Medulla oblongata (tissue), 1 donor: ENCODE results near the gene CCL17.
A peak's percentile ranks its signal among the peaks of the same experiment; 100 is the strongest.

Experiments
- DNase-seq: peaks from one replicate; pipeline ENCODE4 v3.0.0-alpha.2; 2015; ENCODE audit errors: extremely low spot score

CCL17 gene

GRCh38 chr16:57377080-57377841 is 27.3 kb upstream of the CCL17 start:
- no peak for DNase-seq

GRCh38 chr16:57379579-57379978 is 25.0 kb upstream of the CCL17 start:
- no peak for DNase-seq

- DNase-seq, result peak; percentile 44
Observed at GRCh38 chr16:57380671-57381462, 23.7 kb upstream of the CCL17 start.

- no peak for DNase-seq
Observed at GRCh38 chr16:57381791-57382534, 22.6 kb upstream of the CCL17 start.

- no peak for DNase-seq
Observed at GRCh38 chr16:57382535-57383275, 21.9 kb upstream of the CCL17 start.

- DNase-seq, result peak; percentile 41
Observed at GRCh38 chr16:57383276-57384247, 21.0 kb upstream of the CCL17 start.

- DNase-seq, result peak; percentile 54
Observed at GRCh38 chr16:57384248-57385070, 20.1 kb upstream of the CCL17 start.

GRCh38 chr16:57385083-57385482 is 19.5 kb upstream of the CCL17 start:
- no peak for DNase-seq

- DNase-seq, result no peak
Observed at GRCh38 chr16:57386381-57386951, 18.1 kb upstream of the CCL17 start.

GRCh38 chr16:57387598-57388354 is 16.8 kb upstream of the CCL17 start:
- no peak for DNase-seq

GRCh38 chr16:57388359-57389086 is 16.0 kb upstream of the CCL17 start:
- no peak for DNase-seq

GRCh38 chr16:57389087-57389468 is 15.5 kb upstream of the CCL17 start:
- no peak for DNase-seq

- no peak for DNase-seq
Observed at GRCh38 chr16:57390636-57391295, 13.8 kb upstream of the CCL17 start.

GRCh38 chr16:57391300-57391699 is 13.3 kb upstream of the CCL17 start:
- DNase-seq, result no peak

- DNase-seq, result no peak
Observed at GRCh38 chr16:57391708-57392107, 12.9 kb upstream of the CCL17 start.

GRCh38 chr16:57392694-57393093 is 11.9 kb upstream of the CCL17 start:
- no peak for DNase-seq

GRCh38 chr16:57394444-57394843 is 10.1 kb upstream of the CCL17 start:
- DNase-seq, result no peak
